Effector CD8-positive, alpha-beta T cell (primary cell): ENCODE results near the gene PHF20.
"Not testable (repeated sequence)": the region's sequence is repeated elsewhere in the genome, so short reads cannot be mapped to it uniquely, and the experiment has no call there.

Experiments
- DNase-seq: peaks from one replicate; lab custom pipeline; 2025; lab: John Stamatoyannopoulos, UW

The PHF20 gene

DNA sequence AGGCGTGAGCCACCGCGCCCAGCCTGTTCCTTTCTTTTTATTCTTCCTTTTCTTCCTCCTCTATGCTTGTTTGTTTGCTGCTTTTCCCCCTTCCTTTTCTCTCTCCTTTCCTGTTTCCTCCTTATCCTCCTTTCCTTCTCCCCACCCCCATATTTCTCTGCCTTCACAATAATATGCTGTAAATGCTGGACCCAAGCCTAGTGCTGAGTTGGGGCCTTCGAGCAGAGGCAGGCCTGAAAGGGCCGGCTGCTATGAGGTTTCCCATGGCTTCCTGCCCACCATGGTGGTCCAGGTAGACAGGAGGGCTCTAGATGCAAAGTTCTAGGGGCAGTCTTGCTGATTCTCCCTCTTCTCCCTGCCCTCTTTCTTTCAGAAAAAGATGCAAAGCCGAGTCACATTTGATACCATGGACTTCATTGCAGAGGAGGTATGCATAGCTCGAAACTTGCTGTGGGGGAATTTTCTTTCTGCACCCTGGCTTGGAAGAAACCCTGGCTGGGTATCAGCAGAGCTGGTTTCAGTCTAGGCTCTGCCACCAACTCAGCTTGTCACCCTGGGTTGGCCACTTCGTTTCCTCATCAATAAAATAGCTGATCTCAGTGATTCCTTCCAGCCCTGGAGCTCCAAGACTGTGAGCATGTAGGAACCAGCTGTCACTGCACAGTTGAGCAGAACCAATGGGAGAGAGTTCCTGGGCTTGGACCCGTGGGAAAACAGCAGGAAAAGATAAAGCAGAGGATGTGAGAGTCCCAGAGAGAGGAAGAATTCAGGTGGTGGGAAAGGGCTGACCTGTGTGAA, 204.0 kb downstream of the PHF20 start:
- DNase-seq = no peak

DNA sequence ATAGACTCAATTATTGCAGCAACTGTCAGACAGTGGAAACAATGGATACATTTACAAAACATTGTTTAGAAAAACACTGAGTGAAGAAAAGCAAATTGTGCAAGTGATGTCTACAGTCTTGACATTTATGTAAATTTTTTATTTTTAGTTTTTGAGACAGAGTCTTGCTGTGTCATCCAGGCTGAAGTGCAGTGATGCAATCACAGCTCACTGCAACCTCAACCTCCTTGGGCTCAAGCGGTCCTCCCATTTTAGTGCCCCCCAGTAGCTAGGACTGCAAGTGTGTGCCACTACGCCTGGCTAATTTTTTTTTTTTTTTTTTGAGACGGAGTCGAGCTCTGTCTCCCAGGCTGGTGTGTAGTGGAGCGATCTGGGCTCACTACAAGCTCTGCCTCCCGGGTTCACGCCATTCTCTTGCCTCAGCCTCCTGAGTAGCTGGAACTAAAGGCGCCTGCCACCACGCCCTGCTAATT, 206.3 kb downstream of the PHF20 start:
- no peak for DNase-seq

DNA sequence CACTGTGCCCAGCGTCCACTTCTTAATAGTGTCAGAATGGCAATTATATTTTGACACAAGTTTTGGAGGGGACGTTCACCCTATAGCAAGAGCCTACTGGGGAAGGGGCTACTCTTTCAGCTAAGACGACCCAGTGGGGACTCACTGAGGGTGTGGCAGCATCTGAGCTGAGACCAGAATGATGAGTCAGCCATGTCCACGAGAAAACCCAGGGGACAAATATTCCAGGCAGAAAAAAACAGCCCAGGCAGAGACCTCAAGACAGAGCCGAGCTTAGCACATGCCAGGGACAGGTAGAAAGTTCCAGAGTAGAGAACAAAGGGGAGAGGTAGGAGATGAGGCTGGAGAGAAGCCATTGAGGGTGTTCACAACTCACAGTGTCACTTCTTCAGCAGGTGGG, 207.7 kb downstream of the PHF20 start:
- no peak for DNase-seq

DNA sequence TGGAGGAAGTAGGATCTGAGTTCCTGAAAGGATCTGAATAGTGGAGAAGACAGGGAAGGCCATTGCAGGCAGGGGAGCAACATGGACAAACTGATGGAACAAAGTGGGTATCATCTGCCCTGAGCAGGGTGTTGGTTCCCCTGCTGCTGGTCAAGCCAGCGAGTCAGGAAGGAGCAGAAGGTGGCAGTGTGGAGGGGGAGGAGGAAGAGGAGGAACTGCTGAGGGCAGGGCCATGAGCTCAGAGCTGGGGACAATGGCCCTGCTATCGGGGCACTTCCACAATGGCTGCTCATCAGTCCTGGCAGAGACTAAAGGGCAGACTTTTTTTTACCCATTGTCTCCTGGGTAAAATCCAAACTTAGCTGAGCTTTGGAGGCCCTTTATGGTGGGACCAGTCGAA, 210.2 kb downstream of the PHF20 start:
- no peak for DNase-seq

DNA sequence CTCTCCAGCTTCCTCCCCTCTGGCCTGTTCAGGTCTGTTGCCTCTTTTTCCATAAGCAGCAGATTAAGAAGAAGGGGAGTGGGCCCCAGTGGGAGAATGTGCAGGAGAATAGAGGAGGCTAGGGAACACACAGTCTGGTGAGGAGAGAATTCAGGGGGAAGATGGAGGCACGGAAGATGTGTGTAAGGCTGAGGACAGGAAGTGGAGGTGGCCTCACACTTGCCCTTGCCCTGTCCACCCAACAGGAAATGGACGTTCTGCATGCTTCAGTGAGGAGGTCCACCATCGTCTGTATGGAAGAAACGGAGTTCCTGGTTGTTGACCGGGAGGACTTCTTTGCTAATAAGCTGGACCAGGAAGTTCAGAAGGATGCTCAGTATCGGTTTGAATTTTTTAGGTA, 212.6 kb downstream of the PHF20 start:
- DNase-seq = no peak

DNA sequence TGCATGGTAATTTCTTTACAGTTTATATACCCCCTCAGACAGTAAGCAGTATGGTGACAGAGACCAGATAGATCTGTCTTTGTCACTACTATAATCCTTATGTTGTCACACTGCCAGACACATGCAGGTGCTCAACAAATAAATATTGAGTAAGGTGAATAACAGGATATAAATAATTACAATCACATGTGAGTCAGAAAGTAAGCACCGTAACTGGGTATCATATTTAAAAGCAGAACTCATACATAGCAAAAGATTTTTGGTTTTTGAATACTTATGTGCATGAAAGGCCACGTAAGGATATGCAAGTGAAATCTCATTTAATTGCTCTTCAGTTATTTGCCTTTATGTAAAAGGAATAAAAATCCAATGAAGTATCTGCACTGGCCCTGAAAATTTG, 214.0 kb downstream of the PHF20 start:
- no peak for DNase-seq

DNA sequence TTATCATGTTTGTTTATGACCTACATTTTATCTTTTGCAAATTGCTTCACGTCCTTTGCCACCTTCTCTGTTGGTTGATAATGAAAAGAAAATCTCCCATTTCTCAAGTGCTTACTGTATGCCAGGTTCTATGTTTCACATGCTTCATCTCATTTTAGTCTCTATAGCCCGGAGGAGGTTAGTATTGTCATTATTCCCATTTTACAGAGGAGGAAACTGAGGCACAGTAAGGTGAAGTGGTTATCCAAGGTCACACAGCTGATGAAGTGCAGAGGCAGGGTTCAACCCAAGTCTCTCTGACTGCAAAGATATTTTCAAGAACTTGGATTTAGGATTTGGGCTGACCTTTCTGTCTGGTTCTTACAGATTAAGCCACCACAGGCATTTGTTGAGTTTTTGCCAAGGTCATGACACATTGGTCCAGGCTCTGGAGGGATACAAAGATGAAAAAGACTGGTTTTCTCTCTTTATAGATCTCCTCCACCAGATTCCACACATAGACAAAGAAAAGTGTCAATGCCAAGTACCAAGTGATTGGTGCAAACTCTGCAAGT, 217.2 kb downstream of the PHF20 start:
- no peak for DNase-seq

DNA sequence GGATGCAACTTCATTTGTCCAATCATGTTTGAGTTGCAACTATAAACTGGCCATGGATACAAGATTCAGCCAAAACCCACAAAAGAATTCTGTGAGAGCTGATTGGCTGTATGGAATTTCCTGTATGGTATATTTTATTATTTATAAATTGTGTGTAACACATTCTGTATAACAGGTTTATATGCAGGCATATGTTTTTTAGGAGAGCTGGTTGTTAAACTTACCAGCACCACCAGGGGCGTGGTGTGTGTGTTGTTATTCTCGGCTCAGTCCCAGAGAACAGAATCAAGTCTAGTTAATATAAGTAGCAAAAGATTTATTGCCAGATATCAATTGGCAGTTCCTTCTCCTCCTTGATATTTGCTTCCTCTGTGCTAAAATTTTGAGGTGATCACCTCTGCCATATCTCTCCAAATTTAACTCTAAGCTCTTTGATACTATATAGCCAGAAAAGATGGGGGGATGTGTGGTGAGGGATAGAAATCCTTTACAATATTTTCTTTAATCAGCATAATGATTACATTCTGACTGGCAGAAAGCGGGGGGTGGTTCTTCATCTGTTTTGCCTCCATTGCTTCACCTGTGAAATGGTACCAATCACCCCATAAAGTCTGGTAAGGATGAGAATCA, 219.4 kb downstream of the PHF20 start:
- no peak for DNase-seq

DNA sequence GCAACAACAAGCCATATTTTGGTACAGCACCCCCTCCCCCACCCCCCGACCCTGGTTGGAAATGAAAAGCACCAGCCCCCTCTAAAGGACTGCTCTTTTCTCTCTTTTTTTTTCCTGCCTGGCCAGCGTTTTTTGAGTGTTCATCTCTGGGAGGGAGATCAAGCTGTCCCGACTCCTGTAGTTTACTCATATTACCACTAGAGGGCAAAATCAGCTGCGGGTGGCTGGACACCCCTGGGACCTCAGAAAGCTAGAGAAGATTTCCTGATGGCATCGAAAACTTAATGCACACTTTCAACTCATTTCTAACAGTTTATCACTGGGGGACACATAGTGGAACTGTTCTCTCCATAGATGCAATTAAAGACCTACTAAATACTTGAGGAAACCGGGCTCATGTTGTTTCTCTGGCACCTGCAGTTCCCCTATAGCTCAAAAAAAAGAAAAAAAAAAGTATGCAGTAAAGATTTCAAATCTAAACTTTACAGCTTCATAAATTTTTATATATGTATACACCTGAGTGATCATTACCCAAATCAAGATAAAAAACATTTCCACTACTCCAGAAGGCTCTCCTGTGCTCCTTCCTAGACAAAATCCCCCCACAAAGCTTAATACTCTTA, 221.0 kb downstream of the PHF20 start:
- DNase-seq = peak; percentile 9

DNA sequence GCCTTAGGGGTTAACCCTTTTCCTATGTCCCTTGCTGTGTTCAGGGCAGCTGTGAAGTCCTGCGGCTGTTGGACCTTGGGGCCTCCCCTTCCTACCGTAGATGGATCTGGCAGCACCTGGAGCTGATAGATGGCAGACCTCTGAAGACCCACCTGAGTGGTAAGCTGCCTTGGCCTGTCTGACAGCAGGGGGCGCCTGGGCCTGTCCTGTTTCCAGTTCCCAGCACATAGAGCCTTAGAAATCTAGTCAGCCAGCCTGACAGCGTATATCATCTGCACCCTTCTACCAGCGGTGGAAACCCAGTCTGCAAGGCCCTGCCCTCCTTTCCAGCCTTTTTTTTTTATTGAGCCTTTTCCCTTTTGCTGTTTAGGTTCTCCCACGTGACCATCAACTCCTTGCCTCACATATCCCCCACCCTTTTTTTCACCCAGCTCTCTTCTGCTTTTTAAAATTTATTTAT, 223.2 kb downstream of the PHF20 start:
- DNase-seq = peak; percentile 68

DNA sequence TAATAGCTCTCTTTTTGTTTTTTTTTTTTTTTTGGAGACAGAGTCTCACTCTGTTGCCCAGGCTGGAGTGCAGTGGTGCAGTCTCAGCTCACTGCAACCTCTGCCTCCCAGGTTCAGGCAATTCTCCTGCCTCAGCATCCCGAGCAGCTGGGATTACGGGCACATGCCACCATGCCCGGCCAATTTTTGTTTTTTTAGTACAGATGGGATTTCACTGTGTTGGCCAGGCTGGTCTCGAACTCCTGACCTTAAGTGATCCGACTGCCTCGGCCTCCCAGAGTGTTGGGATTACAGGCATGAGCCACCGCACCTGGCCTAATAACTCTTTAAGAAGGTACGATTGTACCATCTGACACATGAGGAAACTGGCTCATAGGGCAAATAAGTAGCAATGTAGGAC, 224.7 kb downstream of the PHF20 start:
- DNase-seq = not testable (repeated sequence)
